Lower leg skin (tissue), 3 donors: Measurements from ENCODE around the gene APBA1.

Source experiments
- CTCF ChIP-seq, 3 donors: fragments of 450-650 bp; IDR thresholded peaks; one replicate each; pipeline ENCODE4 v1.5.1; 2016; ENCODE audit warnings: antibody characterized with exemption in 3 of 3, mild to moderate bottlenecking in 3 of 3, moderate library complexity in 2 of 3
- POLR2A ChIP-seq, 2 donors: fragments of 450-650 bp; IDR thresholded peaks; one replicate each; pipeline ENCODE4 v1.6.1; 2016 to 2017; ENCODE audit warnings: antibody characterized with exemption in 2 of 2, mild to moderate bottlenecking in 1 of 2, moderate library complexity in 1 of 2

DNA sequence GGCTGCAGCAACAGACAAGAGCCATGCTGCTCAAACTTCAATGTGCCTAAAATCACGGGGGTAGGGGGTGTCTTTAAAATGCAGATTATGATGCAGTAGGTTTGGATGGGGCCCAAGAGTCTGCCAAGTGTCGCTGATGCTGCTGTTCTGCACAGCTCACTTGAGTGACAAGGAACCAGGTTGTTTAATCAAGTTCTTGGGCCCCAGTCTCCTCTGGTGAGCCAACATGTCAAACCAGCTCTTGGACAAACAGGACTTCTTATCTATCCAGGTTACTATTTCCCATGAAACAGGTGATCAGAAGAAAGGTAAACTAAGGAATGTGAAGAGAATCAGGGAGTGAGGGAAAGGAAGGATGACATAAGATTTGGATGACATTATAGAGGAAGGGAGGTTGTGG lies 78.0 kb downstream of the APBA1 start:
- no peak for TF ChIP-seq CTCF (IDR thresholded peaks at IDR 0.05)
- no peak for TF ChIP-seq POLR2A (IDR thresholded peaks at IDR 0.05)
